ENCODE data around the gene ZNF32.
"Not testable (repeated sequence)": the region's sequence is repeated elsewhere in the genome, so short reads cannot be mapped to it uniquely, and the experiment has no call there.

Gene ZNF32

DNA sequence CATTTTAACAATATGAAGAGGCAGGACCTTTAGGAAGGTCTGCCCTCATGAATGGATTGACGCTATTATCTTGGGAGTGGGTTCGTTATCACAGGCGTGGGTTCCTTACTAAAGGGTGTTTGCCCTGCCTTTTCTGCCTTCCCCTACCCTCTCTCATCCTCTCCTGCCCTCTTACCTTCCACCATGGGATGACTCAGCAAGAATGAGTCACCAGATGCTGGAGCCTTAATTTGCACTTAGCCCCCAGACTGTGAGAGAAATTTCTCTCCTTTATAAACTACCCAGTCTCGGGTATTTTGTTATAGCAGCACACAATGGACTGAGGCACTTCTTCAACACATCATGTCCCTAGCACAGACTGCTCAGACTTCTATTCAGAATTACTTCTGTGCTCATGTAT is 31.4 kb upstream of the ZNF32 start:
- DNase-seq (ENCODE audit: low read depth): no peak

DNA sequence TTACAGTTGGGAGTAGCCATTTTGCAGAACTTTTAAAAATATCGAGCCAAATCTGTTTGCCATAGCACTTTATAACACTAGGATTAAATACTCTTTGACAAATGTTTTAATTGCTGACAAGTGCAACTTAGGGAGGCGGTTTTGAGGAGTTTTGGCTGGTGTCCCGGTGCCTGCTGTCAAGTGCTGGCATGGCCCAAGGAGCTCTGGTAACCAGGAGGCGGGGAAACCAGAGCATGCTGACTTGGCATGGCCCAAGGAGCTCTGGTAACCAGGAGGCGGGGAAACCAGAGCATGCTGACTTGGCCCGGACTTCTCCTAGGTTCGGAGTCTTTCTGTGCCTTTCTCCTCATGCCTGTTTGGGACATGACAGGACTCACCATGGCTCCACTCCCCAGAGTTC is 30.8 kb upstream of the ZNF32 start:
- DNase-seq (ENCODE audit: low read depth): no peak

DNA sequence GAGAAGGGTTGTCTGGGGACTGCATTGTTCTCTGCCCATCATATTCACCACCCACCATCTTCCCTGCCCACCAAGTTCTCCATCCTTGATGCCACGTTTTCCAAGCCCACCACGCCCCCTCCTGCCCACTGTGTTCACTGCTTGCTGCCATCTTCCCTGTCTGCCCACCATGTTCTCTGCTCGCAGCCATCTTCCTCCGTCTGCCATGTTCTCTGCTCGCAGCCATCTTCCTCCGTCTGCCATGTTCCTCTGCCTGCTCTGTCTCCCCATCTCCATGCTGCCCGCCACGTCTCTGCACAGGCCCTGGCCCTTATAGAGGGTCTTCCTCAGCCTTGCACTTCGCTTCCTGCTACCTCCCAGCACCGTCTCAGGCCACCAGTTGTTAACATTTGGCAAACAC is 30.0 kb upstream of the ZNF32 start:
- no peak for DNase-seq (ENCODE audit: low read depth)

DNA sequence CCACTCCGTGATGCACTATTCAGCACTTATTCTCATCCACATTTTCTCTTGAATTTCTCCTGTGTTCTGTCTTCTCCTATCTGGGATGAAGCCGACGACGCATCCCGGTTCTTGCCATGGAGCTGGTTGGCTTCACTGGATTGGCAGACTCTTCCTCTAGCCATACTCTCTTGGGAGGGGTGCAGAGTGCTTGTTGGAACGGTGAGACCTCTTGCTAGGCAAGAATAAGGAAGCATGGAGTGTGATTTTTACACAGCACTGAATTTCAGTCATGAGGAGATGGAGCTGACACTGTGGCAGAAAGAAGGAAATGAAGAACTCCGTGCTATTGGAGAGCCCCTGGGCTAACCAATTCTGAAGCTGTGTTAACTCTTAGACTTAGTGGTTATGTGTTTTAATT is 28.2 kb upstream of the ZNF32 start:
- no peak for DNase-seq (ENCODE audit: low read depth)

DNA sequence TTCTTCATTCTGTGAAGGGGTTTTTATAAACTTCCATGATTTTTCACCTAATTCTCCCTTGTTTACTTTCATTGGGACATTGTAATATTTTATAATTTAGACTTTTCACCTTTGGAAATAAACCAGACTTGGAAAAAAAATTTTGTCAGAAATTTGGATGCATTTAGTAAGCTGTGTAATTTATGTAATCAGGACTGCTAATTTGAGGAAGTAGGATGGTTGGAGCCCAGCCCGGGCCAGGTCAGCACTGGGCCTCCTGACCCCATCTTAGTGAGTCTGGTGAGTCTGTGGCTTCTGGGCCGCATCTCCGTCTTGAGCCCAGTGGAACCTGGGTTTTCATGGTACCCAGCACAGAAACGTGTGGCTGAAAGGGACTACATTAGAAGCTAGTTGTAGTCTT is 27.6 kb upstream of the ZNF32 start:
- DNase-seq (ENCODE audit: low read depth): no peak

DNA sequence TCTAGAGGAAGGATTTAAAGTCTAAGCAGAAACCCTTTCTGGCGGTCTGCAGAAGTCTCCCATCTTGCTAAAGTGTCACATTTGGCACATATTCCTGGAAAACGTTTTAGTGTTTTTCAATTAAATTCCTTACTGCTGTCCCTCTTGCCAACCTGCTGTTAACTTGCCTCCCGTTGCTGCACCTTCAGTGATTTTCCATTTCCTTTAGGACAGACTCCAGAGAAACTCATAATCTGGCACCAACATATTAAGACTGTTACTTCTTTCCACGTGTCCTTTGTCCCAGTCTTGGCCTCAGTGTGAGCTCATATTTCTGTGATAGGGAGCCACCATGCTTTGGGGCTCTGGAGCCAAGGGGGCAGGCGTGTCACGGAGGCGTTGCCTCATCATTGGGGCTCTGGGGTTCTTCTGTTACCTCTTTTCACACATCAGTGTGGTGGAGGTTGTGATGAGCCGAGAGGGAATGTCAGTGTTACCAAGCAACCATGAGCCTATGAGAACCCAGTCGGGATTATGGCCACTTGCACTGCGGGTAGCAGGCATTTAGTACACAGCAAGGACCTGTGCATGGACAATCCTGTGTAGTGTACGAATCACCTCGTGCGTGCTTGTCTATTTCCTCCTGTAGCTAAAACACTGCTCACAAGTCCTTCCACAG is 26.0 kb upstream of the ZNF32 start:
- DNase-seq (ENCODE audit: low read depth): no peak

DNA sequence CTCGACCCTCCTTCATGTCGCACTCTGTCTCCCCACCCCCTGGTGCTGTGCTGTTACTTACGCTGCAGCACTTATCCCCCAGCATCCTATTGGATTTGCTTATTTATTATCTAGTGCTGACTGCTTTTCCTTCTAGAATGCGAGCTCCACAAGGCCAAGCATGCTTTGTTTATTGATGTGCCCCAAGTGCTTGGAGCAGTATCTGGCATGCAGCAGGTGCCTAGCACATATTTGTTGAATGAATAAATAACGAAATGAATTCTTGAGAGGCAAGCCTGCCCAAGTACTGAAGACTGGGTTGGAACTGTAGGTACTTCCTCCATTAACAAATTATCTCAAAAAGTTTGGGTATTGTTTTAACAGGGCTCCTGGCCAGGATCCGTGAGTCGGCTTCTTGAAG is 24.8 kb upstream of the ZNF32 start:
- no peak for DNase-seq (ENCODE audit: low read depth)

DNA sequence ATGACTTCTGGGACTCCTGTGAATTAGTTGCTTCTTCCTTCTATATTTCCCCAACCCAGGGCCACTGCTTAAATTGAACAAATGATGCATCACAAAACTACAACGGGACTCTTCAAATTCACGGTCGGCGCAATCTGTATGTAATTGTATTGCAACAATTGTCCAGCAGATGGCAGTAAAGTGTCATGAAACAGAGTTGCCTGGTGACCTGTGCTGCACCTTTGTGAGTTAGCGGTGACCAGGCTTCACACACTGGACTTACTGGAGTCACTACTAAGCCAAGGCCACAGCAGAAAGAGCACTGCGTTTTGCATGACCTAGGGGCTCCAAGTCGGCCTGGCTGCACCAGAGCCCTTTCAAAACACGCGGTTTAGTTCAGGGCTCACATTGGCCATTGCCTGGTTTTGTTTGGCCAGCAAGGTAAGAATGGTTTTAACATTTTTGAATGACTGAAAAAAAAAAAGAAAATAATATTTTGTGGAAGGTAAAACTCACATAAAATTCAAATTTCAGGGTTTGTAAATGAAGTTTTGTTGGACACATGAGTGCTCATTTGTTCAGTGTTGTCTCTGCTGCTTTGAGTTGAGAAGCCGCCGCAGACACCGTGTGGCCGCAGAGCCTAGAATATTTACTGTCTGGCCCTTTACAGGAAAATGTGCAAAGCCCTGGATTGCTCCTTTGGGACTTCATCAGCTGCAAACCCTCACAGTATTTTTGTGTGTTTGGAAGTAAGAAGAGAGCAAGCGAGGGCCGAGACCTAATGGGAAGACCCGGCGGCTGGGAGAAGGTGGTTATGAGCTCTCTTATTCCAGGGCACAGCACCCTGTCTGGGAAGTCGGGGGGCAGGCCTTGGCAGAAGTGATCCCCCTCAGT is 23.2 kb upstream of the ZNF32 start:
- no peak for DNase-seq (ENCODE audit: low read depth)

DNA sequence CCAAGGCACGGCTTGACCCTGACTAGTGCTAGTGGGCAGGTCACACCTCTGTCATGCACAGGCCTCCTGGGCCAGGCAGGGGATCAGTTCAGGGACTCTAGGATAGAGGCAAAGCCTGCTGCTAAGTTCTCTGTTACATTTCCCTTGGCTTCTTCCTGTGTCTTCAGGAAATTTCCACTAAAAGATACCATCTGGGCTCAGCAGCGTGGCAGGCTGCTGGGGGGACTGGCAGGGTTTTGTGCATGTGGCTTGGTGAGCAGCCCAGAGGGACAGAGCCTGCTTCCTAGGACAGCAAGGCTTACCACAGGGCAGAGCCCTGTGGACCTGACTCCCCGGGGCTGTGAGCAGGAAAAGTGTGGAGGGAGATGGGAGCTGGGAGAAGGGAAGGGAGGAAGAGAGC is 20.7 kb upstream of the ZNF32 start:
- no peak for DNase-seq (ENCODE audit: low read depth)

DNA sequence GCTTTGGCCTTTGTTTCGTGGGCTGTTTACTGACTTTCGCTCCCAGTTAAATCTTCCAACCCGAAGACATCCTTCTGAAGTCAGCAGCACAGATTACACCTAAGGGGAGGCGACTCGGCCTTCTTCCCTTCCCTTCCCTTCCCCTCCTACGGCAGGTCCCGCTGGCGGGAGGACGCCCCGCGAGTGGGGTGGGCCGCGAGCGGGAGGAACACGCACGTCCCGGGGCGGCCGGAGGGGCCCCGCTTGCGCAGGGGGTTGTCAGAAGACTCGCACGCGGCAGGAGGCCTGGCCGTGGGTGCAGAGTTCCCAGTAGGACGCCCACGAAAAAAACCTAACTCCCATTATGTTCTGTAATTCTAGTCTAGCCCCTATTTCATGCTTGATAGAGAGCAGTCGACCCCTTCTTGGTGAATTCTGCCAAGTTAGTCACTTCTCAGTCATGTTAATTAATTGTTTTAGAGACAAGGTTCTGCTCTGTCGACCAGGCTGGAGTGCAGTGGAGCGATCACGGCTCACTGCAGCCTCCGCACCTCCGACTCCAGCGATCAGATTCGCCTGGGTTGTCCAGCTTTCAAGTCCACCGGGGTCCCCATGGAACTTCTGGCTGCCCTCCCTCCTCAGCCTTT is 19.2 kb upstream of the ZNF32 start:
- DNase-seq (ENCODE audit: low read depth): no peak

DNA sequence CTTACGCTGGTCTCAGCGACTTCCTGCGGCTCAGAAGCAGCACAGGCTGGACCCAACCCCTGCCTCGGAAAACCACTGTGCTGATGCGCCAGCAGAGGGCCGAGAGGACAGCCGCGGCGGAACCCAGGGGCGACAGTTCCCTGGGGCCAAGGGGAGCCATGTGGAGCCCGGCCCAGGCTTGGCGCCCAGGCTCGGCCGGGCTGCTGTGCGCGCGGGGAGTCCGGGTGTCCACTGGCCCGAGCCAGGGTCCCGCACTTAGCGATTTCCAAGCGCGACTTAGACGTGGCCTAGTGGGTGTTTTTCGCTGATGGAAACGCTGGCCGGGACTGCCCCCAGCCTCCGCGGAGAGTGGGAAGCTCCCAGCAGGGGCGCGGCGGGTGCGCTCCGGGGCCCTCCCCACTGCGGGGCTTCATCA is 18.6 kb upstream of the ZNF32 start:
- no peak for DNase-seq (ENCODE audit: low read depth)

DNA sequence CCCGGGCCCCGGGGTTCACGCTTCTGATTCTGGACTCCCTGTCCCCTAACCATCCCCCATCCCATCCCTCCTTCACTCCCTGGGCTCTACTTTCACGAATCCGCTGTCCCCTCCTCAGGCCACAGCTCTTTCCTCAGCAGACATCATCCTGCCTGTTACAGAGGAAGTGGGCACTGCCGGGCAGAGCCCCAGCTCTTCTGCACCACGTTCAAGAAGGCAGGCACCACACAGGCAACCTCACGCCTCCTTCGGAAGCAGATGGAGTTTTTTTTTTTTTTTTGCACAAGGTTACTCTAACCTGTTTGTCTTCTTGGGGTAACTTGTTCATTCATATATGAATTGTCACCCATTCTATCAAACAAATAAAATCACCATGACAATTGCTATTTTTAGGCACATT is 17.9 kb upstream of the ZNF32 start:
- DNase-seq (ENCODE audit: low read depth): no peak

DNA sequence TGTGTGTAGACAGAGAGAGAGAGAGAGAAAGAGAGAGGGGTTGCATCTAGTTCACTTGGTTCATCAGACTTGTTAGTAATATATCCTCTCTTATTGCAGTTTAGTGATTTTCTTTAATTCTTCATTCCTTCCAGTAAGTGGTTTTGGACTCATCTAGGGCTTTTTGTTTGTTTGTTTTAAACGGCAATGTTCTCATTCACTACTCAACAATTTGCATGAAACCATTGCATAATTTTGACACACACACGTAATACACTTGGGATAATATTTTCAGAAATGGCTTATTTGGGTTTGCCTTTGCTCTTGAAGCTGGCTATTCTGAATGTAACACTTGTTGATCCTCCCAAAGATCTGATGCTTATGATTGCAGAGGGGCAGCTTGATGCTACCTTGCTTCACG is 16.4 kb upstream of the ZNF32 start:
- DNase-seq (ENCODE audit: low read depth): no peak

DNA sequence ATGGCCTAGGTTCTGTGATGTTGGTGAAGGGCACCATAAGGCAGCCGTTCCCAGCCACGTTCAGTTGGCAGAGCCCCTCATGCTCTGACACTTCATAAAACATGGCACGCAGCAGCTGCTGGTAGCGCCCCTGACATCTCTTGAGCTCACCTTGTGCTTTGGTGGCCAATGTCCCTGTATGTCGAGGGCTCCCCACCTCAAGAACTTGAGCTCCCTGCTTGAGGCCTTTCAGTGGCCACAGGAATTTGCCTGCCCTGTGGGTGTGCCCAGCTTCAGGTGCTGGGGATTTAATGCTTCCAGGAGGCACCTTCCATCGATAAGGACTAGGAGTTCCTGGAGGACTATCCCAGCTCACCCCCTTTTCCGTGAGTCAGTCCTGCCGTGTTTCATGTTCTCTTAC is 9.5 kb upstream of the ZNF32 start:
- DNase-seq (ENCODE audit: low read depth): no peak

DNA sequence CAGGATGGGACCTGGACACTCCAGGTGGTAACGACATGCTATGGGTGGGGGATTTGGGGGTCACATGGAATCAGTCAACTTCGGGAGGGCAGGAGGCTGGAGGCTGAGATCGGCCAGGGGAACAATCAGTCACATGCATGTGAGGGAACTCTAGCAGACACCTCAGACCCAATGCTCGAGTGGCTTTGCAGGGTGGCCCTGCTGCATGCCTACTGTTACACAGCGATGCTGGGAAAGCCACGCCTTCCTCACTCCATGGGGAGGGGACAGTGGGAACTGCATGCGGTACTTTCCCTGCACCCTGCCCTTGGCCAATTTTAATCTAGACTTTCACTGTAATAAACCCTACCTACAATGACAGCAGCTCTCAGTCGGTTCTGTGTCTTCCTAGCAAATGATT is 6.6 kb upstream of the ZNF32 start:
- DNase-seq (ENCODE audit: low read depth): no peak

DNA sequence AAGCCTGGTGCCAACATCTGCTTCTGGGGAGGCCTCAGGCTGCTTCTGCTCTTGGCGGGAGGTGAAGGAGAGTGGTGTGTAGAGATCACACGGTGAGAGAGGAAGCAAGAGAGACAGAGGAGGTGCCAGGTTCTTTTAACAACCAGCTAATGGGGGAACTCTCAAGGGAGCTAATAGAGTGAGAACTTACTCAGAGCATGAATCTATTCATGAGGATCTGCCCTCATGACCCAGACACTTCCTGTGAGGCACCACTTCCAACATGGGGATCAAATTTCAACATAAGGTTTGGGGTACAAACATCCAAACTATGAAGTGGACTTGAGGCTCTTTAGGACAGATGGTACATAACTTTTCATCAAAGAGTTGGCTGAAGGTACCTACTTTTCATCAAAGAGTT is 5.1 kb upstream of the ZNF32 start:
- no peak for DNase-seq (ENCODE audit: low read depth)

DNA sequence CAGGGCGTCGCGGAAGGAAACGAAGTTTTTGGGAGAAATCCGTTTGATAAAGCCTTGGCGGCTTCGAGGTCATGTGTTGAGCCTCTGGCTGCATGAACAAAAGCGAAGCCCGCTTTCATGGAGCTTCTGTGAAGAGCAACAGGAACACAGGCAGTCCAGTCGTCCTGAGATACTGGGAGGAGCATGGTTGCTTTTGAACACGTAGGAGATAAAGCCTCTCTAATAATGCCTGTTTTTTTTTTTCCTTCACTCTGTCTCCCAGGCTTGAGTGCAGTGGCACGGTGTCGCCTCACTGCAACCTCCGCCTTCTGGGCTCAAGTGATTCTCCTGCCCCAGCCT is 473 bp upstream of the ZNF32 start:
- DNase-seq (ENCODE audit: low read depth): no peak

DNA sequence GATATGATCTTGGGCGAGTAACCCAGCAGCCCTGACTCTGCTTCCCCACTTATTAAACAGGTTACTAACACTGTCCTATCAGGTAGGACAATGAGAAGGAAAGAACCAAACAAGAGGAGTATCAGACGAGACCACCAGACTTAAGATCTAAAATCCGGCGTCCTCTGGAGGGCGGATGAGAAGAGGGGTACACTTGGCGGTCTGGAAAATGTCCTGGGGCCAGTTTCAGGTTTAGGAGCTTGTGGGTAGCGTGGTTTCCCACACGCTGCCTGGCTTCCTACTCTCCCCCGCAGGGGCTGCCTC is 635 bp downstream of the ZNF32 start:
- DNase-seq (ENCODE audit: low read depth): no peak

DNA sequence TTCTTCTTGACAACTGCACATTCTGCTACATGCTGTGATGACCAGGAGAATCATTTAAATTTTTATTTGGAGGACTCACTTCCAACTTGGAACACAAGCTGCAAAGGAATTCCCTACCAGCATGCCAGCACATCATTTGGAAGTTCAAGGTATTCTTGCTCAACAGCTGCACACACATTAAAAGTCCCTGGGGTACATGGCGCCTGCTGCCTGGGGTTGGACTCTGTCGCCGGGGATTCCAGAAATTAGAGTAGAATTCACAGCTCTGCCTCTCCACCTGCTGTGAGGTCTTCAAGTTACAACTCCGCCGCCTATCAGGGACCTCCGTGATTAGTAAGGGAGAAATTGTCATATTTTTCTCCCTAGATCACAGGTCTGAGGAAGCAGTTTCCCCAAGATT is 1.1 kb downstream of the ZNF32 start:
- DNase-seq (ENCODE audit: low read depth): no peak

DNA sequence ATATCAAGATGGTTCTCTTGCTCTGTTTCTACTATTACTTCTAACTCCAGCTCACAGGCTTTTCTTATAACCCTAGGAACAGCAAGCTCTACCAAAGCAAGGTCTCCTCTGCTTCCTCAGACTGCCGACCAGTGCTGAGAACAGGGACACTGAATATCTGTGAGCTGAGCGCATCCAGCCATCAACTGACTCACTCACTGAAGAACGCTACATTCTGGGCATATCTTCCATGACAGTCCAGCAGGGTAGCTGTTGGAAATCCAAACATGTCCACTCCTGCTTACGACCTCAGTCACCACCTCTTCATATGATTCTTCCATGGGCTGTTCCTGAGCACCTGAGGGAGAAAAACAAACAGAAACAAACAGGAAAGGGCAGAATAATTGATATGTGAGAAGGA is 2.8 kb downstream of the ZNF32 start:
- no peak for DNase-seq (ENCODE audit: low read depth)

DNA sequence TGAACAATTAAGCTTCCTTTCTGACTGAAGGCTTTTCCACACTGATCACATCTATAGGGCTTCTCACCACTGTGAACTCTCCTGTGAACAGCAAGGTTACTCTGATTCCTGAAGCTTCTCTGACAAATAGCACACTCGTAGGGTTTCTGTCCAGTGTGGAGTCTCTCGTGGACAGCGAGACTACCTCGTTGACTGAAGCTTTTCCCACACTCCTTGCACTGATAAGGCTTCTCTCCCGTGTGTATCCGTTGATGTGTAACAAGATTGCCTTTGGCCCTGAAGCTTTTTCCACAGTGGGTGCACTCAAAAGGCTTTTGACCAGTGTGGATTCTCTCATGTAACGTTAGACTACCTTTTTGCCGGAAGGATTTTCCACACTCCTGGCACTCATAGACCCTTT is 4.4 kb downstream of the ZNF32 start:
- no peak for DNase-seq (ENCODE audit: low read depth)

DNA sequence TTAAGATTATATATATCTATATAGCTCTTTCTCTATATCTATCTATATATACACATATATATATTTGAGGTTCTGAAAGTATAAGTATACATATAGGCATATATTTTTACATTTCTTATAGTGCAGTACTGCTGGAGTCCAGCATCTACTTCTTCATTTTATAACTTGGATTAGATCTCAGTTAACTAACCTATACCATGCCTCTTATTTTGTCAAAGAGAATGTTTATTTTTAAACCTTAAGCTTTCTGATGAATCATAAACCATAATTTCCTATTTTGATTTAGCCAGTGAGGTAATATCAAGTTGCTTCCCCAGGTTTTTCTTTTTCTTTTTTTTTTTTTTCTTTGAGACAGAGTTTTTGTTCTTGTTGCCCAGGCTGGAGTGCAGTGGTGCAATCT is 8.1 kb downstream of the ZNF32 start:
- DNase-seq (ENCODE audit: low read depth): no peak

DNA sequence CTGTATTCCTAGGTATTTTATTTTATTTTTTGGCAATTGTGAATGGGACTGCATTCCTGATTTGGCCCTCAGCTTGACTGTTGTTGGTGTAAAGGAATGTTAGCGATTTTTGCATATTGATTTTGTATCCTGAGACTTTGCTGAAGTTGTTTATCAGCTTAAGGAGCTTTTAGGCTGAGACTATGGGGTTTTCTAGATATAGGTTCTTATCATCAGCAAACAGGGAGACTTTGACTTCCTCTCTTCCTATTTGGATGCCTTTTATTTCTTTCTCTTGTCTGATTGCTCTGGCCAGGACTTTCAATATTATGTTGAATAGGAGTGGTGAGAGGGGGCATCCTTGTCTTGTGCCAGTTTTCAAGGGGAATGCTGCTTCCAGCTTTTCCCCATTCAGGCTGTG is 12.9 kb downstream of the ZNF32 start:
- DNase-seq (ENCODE audit: low read depth): not testable (repeated sequence)

DNA sequence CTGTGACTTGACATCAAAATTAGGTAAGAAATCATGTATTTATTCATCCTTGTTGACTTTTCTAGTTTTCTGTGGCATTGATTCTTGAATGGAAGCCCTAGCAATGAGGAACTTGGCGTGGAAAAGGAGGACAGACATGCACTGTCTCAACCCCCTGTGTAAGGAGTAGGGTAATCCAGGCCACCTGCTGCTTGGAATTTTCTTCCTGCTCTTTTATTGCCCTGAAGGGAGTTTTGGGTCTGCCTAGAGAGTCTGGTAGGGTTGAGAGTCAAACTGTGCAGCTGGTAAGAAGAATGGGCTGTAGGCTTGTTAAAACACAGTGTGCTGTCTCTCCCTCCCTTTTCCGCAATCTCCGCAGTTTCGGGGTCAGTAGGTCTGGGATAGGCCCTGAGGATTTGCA is 19.7 kb downstream of the ZNF32 start:
- no peak for DNase-seq (ENCODE audit: low read depth)

All from GM04504 (cell line).